HCT116 (cell line): Measurements from ENCODE around the gene DNAH7.

Experiments
- ELF1 ChIP-seq: IDR thresholded peaks from 2 replicates; pipeline ENCODE4 v1.6.1; 2012; ENCODE audit warnings: low read depth, borderline replicate concordance
- EZH2 ChIP-seq: fragments of 200-600 bp; sonication (generic); IDR thresholded peaks from 2 replicates; pipeline ENCODE4 v1.6.1; 2017; ENCODE audit warnings: antibody characterized with exemption, mixed run types
- JUND ChIP-seq: IDR thresholded peaks from 2 replicates; pipeline ENCODE4 v1.6.1; 2012
- MAX ChIP-seq: IDR thresholded peaks from 2 replicates; pipeline ENCODE4 v1.6.1; 2012
- POLR2A ChIP-seq: IDR thresholded peaks from 2 replicates; pipeline ENCODE4 v1.7.0; 2011; ENCODE audit warnings: borderline replicate concordance; ENCODE audit not compliant: insufficient read depth, insufficient read length; ENCODE audit errors: extremely low read depth
- POLR2AphosphoS5 ChIP-seq: IDR thresholded peaks from 2 replicates; pipeline ENCODE4 v1.6.1; 2011; ENCODE audit warnings: mild to moderate bottlenecking, low read depth, low read length, moderate library complexity
- RAD21 ChIP-seq: IDR thresholded peaks from 2 replicates; pipeline ENCODE4 v1.6.1; 2012; ENCODE audit warnings: low read depth, mild to moderate bottlenecking
- SP1 ChIP-seq: IDR thresholded peaks from 2 replicates; pipeline ENCODE4 v1.6.1; 2012; ENCODE audit warnings: low read depth
- SRF ChIP-seq: IDR thresholded peaks from 2 replicates; pipeline ENCODE4 v1.6.1; 2012; ENCODE audit warnings: low read depth
- ZFX ChIP-seq: fragments of 450-650 bp; IDR thresholded peaks from 2 replicates; pipeline ENCODE4 v1.6.1; 2017
- ZNF274 ChIP-seq: fragments of 200-500 bp; sonication (Bioruptor generic); IDR thresholded peaks from 2 replicates; pipeline ENCODE4 v1.6.1; 2014; ENCODE audit warnings: mild to moderate bottlenecking, low read depth, low read length, inconsistent platforms
- TF ChIP-seq, protein P1 (sequence below), 3 experiments: fragments of 200-600 bp in 1 of 3; sonication (generic) in 1 of 3; IDR thresholded peaks in 2 of 3; conservative IDR thresholded peaks in 1 of 3; 2 replicates each; pipeline ENCODE4 v1.5.1; 2012 to 2017; ENCODE audit warnings: low read depth in 2 of 3, low read length in 2 of 3, antibody characterized with exemption in 1 of 3, borderline replicate concordance in 1 of 3, control low read depth in 1 of 3, mild to moderate bottlenecking in 1 of 3, mixed read lengths in 1 of 3, mixed run types in 1 of 3, moderate library complexity in 1 of 3; ENCODE audit not compliant: insufficient read depth in 1 of 3
- TF ChIP-seq, protein P2 (sequence below): IDR thresholded peaks from 2 replicates; pipeline ENCODE4 v1.6.1; 2012; ENCODE audit warnings: low read depth
- TF ChIP-seq, protein P3 (sequence below): IDR thresholded peaks from 2 replicates; pipeline ENCODE4 v1.6.1; 2012

DNA sequence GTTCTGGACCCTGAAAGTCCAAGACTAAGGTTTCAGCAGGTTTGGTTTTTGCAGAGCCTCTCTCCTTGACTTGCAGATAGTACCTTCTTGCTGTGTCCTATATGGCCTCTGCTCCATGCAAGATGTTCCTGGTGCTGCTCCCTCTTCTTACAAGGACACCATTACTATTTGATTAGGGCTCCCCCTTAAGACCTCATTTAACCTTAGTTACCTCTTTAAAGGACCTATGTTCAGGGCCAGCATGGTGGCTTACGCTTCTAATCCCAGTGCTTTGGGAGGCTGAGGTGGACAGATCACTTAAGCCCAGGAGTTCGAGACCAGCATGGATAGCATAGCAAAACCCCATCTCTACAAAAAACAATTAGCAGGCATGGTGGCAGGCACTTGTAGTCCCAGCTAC is 232.6 kb downstream of the DNAH7 start:
- TF ChIP-seq, protein P1, sequence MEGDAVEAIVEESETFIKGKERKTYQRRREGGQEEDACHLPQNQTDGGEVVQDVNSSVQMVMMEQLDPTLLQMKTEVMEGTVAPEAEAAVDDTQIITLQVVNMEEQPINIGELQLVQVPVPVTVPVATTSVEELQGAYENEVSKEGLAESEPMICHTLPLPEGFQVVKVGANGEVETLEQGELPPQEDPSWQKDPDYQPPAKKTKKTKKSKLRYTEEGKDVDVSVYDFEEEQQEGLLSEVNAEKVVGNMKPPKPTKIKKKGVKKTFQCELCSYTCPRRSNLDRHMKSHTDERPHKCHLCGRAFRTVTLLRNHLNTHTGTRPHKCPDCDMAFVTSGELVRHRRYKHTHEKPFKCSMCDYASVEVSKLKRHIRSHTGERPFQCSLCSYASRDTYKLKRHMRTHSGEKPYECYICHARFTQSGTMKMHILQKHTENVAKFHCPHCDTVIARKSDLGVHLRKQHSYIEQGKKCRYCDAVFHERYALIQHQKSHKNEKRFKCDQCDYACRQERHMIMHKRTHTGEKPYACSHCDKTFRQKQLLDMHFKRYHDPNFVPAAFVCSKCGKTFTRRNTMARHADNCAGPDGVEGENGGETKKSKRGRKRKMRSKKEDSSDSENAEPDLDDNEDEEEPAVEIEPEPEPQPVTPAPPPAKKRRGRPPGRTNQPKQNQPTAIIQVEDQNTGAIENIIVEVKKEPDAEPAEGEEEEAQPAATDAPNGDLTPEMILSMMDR (IDR thresholded peaks at IDR 0.05 in 2 of 3, conservative IDR thresholded peaks at IDR 0.05 in 1 of 3; ENCODE audit: borderline replicate concordance in 1 of 3, insufficient read depth in 1 of 3, low read depth in 2 of 3, low read length in 2 of 3), result no peak
- no peak for TF ChIP-seq ZNF274
- TF ChIP-seq, protein P2, sequence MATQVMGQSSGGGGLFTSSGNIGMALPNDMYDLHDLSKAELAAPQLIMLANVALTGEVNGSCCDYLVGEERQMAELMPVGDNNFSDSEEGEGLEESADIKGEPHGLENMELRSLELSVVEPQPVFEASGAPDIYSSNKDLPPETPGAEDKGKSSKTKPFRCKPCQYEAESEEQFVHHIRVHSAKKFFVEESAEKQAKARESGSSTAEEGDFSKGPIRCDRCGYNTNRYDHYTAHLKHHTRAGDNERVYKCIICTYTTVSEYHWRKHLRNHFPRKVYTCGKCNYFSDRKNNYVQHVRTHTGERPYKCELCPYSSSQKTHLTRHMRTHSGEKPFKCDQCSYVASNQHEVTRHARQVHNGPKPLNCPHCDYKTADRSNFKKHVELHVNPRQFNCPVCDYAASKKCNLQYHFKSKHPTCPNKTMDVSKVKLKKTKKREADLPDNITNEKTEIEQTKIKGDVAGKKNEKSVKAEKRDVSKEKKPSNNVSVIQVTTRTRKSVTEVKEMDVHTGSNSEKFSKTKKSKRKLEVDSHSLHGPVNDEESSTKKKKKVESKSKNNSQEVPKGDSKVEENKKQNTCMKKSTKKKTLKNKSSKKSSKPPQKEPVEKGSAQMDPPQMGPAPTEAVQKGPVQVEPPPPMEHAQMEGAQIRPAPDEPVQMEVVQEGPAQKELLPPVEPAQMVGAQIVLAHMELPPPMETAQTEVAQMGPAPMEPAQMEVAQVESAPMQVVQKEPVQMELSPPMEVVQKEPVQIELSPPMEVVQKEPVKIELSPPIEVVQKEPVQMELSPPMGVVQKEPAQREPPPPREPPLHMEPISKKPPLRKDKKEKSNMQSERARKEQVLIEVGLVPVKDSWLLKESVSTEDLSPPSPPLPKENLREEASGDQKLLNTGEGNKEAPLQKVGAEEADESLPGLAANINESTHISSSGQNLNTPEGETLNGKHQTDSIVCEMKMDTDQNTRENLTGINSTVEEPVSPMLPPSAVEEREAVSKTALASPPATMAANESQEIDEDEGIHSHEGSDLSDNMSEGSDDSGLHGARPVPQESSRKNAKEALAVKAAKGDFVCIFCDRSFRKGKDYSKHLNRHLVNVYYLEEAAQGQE, result no peak
- TF ChIP-seq, protein P3, sequence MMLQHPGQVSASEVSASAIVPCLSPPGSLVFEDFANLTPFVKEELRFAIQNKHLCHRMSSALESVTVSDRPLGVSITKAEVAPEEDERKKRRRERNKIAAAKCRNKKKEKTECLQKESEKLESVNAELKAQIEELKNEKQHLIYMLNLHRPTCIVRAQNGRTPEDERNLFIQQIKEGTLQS, result no peak
- TF ChIP-seq POLR2AphosphoS5, result no peak
- TF ChIP-seq EZH2, result no peak
- no peak for TF ChIP-seq MAX
- no peak for TF ChIP-seq POLR2A
- TF ChIP-seq ELF1, result no peak
- no peak for TF ChIP-seq JUND
- no peak for TF ChIP-seq SP1
- no peak for TF ChIP-seq RAD21
- TF ChIP-seq ZFX, result no peak
- TF ChIP-seq SRF, result no peak
